GM18505 (cell line): ENCODE measurements around the gene CHTF8.

ENCODE experiments used
- ATAC-seq: cut with Tn5 transposase; IDR thresholded peaks from one replicate; pipeline ENCODE4 v1.9.1; 2021; ENCODE audit not compliant: unreplicated experiment
- POLR2A ChIP-seq: IDR thresholded peaks from 4 replicates; pipeline ENCODE4 v1.6.1; 2011; ENCODE audit warnings: borderline replicate concordance; ENCODE audit not compliant: insufficient read depth, insufficient read length; ENCODE audit errors: extremely low read depth

Gene CHTF8

GRCh38 chr16:69093974-69094373 is 38.4 kb downstream of the CHTF8 start:
- ATAC-seq, result no peak
- no peak for TF ChIP-seq POLR2A

GRCh38 chr16:69089091-69089910 is 43.1 kb downstream of the CHTF8 start:
- no peak for TF ChIP-seq POLR2A
- no peak for ATAC-seq

- ATAC-seq, result no peak
- TF ChIP-seq POLR2A, result no peak
These were observed 43.7 kb downstream of the CHTF8 start for GRCh38 chr16:69088684-69089083.

- TF ChIP-seq POLR2A, result no peak
- ATAC-seq, result no peak
These were observed 45.2 kb downstream of the CHTF8 start for GRCh38 chr16:69087161-69087581.

- ATAC-seq, result no peak
- TF ChIP-seq POLR2A, result no peak
These were observed 47.2 kb downstream of the CHTF8 start for GRCh38 chr16:69085032-69085695.

- no peak for ATAC-seq
- no peak for TF ChIP-seq POLR2A
These were observed 48.1 kb downstream of the CHTF8 start for GRCh38 chr16:69084289-69084688.

- TF ChIP-seq POLR2A, result no peak
- ATAC-seq, result no peak
These were observed 49.0 kb downstream of the CHTF8 start for GRCh38 chr16:69083306-69083941.

- TF ChIP-seq POLR2A, result no peak
- ATAC-seq, result no peak
These were observed 52.7 kb downstream of the CHTF8 start for GRCh38 chr16:69079697-69080096.

- no peak for ATAC-seq
- no peak for TF ChIP-seq POLR2A
These were observed 54.3 kb downstream of the CHTF8 start for GRCh38 chr16:69078073-69078472.

- no peak for TF ChIP-seq POLR2A
- ATAC-seq, result no peak
These were observed 55.1 kb downstream of the CHTF8 start for GRCh38 chr16:69077251-69077650.

- no peak for TF ChIP-seq POLR2A
These were observed 59.1 kb downstream of the CHTF8 start for GRCh38 chr16:69073181-69073702.

GRCh38 chr16:69072640-69072974 is 59.8 kb downstream of the CHTF8 start:
- no peak for ATAC-seq
- no peak for TF ChIP-seq POLR2A

More at GRCh38 chr16:69073181-69073702, 59.1 kb downstream of the CHTF8 start:
- no peak for ATAC-seq

GRCh38 chr16:69071036-69071435 is 61.4 kb downstream of the CHTF8 start:
- TF ChIP-seq POLR2A, result no peak
- ATAC-seq, result no peak

- no peak for TF ChIP-seq POLR2A
- ATAC-seq, result no peak
These were observed 62.9 kb downstream of the CHTF8 start for GRCh38 chr16:69069504-69069903.
